LNCAP (cell line): ENCODE results near the gene HSBP1.

Experiments used
- CTCF ChIP-seq: fragments of 450-650 bp; IDR thresholded peaks from 2 replicates; pipeline ENCODE4 v1.5.1; 2017; ENCODE audit warnings: mild to moderate bottlenecking

The HSBP1 gene

GRCh38 chr16:83774066-83774465 is 33.7 kb upstream of the HSBP1 start:
- no peak for TF ChIP-seq CTCF

- TF ChIP-seq CTCF = no peak
Observed at GRCh38 chr16:83776944-83777343, 30.8 kb upstream of the HSBP1 start.

GRCh38 chr16:83779886-83780285 is 27.9 kb upstream of the HSBP1 start:
- no peak for TF ChIP-seq CTCF

GRCh38 chr16:83785455-83785854 is 22.3 kb upstream of the HSBP1 start:
- no peak for TF ChIP-seq CTCF

- no peak for TF ChIP-seq CTCF
Observed at GRCh38 chr16:83789642-83790401, 18.0 kb upstream of the HSBP1 start.

- TF ChIP-seq CTCF = no peak
Observed at GRCh38 chr16:83791916-83792315, 15.9 kb upstream of the HSBP1 start.

- TF ChIP-seq CTCF = no peak
Observed at GRCh38 chr16:83792391-83792790, 15.4 kb upstream of the HSBP1 start.

GRCh38 chr16:83793179-83793578 is 14.6 kb upstream of the HSBP1 start:
- no peak for TF ChIP-seq CTCF
